ENCODE measurements around the gene DCLK3.

Gene DCLK3

DNA sequence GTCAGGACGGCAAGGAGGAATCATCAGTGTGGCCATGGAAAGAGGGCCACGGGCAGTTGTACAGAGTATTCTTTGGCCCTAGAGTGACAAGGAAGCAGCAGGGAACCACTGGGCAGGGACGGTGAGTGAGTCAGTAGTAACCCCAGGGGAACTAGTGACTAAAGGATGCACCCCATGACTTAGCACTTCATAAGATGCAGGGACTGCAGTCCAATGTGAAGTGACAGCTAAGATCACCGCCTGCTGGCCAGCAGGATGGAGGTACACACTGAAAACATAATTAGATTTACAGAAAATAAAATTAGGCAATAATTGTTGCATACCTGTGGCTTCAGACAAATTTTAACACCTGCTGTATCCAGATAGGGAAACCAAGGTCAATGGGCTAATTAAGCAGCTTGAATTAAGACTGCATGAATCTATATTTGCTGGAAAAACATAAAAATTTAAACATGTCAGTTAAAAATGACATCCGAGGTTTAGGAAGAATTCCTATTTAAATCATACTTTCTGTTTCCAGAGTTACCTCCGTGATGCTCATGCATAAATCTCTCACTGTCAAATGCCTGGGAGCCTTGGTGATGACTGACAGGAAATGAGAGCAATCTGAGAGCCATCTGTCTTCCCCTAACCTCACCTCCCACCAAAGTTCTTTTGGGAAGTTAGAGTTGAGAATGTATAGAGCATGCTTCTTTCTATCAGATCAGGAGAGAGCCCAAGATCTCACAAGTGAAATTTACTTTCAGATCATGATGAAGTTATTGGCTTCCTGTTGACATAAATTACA is 56.5 kb downstream of the DCLK3 start:
- ATAC-seq, result peak in 1 of 2 donors; percentile 55

DNA sequence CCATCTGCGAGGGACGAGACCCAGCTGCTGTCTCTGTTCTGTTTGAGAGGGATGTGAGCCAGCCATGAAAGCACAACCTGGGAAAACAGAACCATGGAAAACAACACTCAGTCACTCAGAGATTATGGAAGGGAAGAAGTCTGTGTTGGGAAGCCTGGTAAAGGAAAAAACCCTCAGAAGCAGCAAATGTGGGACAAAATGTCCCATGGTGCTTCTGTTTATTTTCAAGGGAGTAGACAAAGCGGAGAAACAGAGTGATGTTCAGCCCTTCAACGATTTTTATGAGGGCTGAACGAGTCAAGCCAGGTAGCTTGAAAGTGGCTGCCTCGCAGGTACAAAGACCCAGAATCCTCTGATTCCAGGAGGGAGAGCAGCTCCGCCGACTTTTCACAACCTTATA is 59.3 kb downstream of the DCLK3 start:
- no peak for ATAC-seq

DNA sequence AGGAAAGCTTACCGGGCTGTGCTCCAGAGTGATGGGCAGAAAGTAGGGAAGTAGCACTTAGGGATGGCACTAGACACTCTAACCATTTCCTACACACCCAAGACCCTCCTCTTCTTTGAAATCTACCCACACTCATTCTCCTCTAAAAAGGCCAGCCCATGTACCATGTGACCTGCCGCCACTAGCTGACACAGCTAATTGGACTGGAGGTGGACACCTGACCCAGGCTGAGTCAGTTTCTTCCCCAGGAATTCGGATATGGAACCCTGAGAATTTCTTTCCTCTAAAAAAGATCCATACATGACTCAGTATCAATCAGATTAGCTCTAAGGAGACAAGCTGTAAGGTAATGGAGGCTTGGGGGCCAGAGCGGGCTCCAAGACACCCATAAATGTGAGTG is 60.1 kb downstream of the DCLK3 start:
- ATAC-seq, result no peak

DNA sequence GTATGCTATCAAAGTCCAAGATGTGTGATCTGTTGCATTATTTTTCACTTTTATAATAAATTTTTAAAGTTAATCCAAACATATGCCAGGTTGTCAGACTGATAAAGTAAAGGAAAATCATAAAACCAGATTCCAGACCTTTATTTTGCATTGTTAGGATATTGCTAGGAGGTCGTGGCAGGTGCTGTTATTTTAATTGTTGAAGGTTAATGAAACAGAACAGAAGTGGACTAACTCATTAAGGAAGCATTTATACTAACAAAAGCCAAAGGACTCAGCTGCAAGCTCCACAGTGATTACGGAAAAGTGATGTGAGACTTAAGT is 63.1 kb downstream of the DCLK3 start:
- no peak for ATAC-seq

DNA sequence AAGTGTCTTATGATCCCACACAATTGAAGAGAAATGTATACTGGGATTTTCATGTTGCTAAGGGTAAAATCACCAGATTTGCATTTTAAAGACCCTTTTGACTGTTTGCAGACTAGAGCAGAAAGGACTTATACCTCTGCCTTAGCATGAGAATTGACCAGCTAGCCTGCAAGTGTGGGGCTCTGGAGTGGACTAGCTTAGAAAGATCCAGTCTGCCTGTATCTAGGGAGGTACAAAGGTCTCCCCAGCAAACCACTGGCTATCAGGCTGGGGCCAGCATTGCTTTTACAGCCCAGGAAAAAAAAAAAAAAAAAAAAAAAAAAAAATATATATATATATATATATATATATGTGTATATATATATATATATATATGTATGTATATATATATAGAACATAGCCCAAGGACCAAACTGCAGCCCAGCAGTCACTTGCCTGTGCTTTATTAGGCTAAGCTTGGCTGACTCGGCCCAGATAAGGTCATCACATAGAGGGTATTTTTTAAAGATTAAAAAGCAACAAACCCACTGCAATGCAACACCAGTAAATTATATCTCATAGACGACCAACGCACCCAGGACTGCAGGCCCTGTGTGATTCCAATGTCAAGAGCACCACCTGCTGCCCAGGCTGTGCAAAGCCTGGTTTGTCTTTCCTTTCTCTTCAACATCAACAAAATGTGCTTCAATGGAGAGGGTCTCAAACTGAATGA is 63.7 kb downstream of the DCLK3 start:
- peak in 1 of 2 donors; percentile 30 for ATAC-seq

DNA sequence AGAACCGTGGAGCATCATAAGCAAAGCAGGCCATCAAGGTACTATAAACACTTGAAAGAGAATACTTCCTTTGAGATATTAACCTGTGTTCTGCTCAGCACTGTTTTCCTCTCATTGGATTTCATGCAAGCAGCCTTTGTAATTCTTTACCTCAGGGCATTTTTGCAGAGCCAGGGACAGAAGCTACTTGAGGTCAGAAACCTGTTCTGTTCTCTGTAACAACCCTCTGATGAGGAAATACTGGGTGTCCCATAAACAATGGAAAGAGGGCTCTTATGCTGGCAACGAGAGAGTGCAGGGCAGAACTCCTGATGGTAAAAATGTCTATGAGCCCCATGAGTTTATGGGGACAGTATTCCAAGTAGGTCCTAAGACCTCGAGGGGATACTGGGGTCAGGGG is 66.0 kb downstream of the DCLK3 start:
- no peak for ATAC-seq

DNA sequence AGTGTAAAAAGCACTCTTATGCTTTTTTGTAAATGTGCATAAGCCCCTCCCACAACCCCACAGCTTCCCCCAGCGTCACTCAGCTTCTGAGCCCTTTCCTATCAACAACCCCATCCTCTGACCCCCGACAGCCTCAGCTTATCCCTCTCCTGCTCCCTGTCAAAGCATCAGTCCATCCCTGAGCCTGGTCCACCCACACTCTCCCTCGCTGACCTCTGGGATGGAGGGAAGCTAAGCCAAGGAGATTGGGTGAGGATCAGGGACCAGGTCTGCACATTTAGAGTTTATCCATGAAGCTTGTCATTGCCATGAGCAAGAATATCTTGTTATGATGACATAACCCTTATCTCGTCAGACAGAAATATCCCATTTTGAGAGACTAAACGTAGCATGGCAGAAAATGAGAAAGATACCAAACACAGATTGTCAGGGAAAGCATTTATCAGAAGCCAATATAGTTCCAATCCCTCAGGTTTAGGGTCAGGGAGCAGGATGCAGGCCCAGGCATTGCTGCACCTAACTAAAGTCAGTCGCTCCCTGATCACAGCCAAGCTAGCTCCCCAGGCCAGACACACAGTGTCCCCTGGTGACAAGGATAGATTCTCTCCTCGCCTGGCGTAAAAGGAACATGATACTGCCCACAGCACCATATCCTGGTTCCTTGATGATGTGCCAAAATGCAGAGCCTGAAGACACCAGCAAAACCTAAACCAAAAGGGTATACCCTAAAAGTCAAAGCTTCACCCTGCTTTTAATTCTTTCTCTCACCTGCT is 66.9 kb downstream of the DCLK3 start:
- ATAC-seq, result no peak

DNA sequence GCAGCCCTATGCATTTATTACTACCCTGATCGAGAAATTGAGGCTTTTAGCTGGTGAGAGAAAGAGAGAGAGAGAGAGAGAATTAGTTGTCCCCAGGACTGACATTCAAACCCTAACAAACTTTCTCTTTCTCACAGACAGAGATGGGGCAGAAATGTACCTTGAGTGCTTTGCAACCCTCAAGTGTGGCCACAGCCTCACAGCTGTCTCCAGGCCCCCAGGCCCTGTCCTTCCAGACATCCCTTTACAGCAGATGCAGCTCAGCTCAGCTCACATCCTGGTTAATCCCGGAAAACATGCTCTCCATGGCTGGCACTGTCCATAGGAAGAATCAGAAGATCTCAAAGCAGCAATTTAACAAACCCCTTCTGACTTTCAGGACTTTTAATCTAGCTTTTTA is 67.6 kb downstream of the DCLK3 start:
- ATAC-seq, result no peak

DNA sequence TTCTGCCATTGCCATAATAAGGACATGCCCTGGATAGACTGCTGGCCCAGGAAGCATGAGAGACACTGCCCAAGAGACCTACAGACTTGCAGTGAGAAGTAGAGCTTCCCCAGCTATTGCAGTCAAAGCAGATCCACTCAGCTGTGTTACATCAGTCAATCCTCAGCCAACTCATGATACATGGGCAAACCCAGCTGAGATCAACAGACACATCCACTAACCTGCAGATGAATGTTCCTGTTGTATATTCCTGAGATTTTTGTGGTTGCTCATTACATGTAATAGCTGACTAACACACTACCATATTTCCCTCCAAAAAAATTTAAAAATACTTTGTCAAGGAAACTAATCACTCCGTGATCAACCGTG is 68.6 kb downstream of the DCLK3 start:
- no peak for ATAC-seq

DNA sequence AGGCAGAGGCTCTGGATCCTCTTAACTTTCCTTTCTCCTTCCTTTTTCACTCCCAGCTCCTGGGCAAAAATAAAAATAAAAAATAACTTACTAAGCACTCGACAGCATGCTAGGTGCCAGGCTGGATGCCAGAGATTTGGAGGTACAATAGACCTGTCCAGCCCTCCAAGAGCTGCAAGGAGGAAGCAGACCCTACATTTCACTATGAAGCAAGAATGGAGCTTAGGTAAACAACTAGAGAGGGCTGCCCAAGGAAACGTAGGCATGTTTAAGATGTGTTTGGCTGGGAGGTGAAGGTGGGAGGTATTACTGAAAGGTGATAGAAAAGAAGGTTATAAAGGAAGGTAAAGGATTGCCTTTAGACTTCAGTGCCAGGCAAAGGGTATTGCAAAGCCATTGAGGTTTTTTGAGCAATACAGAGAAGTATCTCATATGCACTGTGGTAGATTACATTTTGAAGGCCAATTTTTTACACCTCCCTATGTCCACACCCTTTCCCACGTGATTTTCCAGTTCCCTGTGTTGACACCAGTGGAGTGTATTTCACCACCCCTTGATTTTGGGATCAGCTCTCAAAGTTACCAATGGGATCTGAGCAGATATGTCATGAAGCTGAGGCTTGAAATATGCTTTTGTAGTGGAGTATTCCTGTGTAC is 69.1 kb downstream of the DCLK3 start:
- no peak for ATAC-seq

DNA sequence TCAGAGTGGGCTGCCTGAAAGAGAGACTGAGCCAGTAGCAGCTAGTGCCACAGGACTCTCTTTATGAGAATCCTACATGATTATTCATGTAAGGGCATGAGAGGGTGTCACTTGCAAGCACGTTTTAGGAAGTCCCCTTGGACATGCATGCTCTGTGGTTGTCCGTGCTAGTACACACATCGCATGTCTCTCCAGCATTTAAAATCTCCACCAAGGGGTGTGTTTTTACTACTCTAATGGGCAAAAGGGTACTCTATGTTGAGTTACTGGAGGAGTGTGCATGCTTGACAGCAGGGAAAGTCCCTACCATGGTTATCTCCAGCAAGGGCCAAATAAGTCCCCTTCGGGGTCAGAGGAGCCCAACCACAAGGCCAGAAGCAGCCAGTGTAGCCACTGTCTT is 70.7 kb downstream of the DCLK3 start:
- ATAC-seq, result peak in 1 of 2 donors; percentile 7

DNA sequence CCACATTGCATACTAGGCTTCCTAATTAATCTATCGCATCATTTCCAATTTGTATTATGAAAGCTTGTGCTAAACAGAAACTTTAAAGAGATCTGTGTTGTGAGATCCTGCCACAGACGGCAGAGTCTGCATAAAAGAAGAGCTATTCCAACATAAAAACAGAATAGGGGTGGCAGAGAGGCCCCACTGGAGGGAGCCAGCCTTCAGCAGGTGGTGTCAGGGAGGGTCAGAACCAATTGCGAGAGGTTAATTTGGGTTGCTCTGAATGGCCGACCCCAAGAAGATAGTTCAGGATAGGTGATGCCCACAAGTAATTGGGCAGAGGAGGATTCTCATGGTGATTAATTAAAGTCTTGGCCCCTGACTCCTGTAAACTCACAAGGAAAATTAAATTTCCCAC is 74.8 kb downstream of the DCLK3 start:
- ATAC-seq, result no peak

DNA sequence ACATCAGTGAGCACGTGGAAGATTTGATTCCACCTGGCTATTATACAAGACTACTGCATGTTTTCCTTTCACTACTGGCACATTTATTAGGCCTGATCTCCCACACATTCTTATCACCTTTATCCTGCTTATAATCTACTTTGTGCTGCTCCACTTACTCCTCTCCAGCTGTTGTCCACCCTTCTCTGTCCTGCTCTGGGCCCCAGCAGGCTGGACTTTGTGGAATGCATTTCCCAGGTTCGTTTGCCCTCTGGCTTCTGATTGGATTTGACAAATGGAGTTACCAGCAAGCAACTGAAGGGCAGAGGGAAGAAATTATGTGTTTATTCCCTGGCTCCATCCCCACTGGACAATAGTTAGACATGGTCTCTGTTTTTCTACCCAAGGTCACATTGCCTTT is 75.5 kb downstream of the DCLK3 start:
- no peak for ATAC-seq

DNA sequence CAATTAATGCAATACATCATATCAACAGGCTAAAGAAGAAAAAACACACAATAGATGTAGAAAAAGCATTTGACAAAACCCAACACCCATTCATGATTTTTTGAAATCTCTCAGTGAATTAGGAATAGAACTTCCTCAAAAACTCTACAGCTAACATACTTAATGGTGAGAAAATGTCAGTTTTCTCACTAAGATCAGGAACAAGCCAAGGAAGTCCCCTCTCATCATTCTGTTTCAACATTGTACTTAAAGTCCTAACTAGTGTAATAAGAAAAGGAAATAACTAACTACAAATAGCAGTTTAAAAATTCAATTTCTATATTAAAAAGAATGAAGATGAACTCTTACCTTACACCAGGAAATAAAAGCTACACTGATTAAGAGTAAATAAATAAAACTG is 77.8 kb downstream of the DCLK3 start:
- ATAC-seq, result no peak

DNA sequence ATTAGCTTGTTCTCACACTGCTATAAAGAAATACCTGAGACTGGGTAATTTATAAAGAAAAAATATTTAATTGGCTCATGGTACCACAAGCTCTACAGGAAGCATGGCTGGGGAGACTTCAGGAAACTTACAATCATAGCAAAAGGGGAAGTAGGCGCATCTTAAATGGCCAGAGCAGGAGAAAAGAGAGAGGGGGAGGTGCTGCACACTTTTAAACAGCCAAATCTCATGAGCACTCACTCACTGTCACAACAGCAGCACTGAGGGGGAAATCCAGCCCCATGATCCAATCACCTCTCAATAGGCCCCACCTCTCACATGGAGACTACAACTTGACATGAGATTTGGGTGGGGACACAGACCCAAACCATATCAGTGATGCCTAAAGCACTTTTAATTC is 82.5 kb downstream of the DCLK3 start:
- ATAC-seq, result no peak

DNA sequence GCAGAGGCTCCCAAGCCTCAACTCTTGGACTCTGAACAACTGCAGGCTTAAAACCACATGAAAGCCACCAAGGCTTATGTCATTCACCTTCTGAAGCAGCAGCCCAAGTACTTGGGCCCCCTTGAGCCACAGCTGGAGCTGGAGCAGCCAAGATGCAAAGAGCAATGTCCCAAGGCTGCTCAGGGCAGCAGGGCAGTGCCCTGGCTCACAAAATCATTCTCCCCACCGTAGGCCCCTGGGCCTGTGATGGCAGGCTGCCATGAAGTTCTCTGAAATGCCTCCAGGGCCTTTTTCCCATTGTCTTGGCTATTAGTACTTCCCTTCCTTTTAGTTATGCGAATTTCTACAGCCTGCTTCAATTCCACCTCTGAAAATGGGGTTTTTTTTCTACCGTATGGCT is 83.4 kb downstream of the DCLK3 start:
- ATAC-seq, result no peak

DNA sequence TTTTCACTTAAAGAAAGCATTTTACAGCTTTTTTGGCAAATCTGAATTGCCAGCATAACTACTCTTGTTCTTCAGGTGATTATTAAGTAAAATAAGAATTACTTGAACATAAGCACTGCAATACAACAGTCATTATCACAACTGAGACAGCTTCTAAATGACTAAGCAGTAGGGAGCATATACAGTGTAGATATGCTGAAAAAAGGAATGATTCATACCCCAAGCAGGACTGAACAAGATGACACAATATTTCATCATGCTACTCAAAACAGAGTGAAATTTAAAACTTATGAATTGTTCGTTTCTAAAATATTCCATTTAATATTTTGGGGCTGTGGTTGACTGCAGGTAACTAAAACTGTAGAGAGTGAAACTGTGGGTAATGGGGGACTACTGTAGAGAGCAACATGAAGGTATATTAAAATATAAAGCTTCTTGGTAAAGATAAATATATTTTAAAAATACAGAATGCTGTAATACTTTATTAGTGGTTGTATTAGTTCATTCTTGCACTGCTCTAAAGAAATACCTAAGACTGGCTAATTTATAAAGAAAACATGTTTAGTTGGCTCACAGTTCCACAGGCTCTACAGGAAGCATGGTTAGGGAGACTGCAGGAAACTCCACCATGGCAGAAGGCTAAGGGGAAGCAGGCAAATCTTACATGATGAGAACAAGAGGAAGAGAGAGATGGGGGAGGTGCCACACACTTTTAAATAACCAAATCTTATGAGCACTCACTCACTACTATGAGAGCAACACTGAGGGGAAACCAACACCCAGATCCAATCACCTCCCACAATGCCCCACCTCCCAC is 84.8 kb downstream of the DCLK3 start:
- ATAC-seq, result peak; percentile 60 to 63

DNA sequence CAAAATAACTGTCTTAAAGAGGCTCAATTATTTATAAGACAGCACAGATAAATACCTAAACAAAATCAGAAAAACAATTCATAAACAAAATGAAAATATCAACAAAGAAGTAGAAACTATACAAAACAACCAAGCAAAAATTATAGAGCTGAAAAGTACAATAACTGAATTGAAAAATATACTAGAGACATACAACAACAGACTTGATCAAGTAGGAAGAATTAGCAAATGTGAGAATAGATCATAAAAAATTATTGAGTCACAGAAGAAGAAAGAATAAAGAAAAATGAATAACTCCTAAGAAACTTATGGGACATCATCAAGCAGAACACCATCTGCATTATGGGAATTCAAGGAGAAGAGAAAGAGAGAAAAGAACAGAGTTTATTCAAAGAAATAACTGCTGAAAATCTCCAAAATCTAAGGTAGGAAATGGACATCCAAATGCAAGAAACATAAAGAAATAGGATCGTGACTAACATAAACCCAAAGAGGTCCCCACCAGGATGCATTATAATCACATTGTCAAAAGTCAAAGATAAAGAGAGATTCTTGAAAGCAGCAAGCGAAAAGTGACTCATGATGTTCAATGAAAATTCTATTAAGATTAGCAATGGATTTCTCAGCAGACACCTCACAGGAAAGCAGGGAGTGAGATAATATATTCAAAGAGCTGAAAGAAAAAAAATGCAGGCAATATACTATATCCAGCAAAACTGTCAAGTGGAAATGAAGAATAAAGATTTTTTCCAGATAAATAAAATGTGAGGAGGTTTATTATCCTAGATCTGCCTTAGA is 85.9 kb downstream of the DCLK3 start:
- no peak for ATAC-seq

DNA sequence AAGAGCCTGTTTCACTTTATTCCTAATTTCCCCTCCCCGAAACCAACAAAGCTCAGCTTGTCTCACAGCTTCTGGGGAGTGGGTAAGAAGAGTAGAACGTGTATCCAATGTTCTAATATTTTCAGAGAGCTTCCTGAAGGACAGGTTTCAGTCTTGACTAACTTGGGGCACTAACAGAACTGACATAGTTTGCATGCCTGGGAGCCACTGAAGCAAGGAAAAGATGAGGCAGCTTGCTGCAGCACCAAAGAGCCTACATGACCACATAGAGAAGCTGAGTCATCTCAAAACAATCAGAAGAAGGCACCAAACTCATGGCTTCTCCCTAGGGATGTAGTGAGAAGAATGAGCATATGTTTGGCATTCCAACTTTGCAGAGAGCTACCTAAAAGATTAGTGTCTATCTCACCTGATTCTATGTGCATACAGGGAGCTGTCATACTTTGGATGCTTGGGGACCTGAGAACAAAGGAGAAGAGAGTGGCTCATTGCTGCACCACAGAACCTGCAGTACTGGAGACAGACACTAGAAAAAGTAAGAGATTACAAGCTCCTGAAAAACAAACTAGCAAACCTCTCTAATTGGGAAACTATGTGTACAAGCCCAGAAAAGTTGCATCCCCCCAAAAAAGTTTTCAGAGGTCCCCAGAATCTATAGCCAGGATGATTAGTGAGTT is 86.9 kb downstream of the DCLK3 start:
- ATAC-seq, result no peak

DNA sequence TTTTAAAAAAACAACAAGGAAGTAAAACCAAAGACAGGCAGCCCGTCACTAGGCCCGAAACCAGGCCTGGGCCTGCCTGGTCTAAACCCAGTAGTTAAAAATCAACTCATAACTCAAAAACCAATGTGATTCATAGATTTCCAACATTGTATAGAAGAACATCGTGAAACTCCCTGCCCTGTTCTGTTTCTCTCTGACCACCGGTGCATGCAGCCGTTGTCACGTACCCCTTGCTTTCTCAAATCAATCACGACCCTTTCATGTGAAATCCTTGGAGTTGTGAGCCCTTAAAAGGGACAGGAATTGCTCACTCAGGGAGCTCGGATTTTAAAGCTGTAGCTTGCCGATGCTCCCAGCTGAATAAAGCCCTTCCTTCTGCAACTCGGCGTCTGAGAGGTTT is 89.5 kb downstream of the DCLK3 start:
- no peak for ATAC-seq

DNA sequence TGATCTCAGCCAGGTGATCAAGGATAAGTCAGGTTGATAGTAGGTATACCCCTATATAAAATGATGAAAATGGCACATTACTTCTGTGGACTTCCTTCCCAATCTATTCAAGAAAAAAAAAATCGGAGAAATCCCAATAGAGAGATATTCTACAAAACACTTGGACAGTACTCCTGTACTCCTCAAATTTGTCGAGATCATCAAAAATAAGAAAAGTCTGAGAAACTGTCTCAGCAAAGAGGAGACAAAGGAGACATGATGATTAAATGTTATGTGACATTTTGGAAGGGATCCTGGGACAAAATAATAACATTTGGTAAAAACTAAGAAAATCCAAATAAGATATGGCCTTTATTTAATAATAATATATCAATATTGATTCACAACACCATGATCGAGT is 94.6 kb downstream of the DCLK3 start:
- no peak for ATAC-seq
